ENCODE data around the gene EPB41L2.

DNA sequence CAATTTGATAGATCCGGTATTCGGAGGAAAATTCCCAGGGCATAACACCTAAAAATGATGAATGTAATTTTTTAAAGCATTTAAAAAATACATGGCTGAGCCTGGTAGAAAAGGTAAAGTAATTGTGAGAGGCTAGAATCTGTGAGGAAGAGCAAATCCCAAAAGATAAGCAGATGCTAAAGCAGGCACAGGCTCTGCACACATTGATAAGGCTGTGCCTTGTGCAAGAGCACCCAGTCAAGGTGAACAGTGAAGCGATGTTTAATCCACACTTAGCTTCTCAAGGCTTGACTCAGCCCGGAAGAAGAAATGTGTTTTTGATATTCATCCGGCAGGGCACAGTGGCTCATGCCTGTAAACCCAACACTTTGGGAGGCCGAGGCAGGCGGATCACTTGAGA, 5.1 kb upstream of the EPB41L2 start:
- TF ChIP-seq, protein P1, sequence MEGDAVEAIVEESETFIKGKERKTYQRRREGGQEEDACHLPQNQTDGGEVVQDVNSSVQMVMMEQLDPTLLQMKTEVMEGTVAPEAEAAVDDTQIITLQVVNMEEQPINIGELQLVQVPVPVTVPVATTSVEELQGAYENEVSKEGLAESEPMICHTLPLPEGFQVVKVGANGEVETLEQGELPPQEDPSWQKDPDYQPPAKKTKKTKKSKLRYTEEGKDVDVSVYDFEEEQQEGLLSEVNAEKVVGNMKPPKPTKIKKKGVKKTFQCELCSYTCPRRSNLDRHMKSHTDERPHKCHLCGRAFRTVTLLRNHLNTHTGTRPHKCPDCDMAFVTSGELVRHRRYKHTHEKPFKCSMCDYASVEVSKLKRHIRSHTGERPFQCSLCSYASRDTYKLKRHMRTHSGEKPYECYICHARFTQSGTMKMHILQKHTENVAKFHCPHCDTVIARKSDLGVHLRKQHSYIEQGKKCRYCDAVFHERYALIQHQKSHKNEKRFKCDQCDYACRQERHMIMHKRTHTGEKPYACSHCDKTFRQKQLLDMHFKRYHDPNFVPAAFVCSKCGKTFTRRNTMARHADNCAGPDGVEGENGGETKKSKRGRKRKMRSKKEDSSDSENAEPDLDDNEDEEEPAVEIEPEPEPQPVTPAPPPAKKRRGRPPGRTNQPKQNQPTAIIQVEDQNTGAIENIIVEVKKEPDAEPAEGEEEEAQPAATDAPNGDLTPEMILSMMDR (IDR thresholded peaks at IDR 0.05), result no peak
- no peak for TF ChIP-seq POLR2A (IDR thresholded peaks at IDR 0.05)
